Panc1 (cell line): ENCODE data around the gene INIP. TPM values are rescaled to one million over a fixed set of nuclear protein-coding genes. Genes with fewer than 3 reads are reported as not detected.
"Not testable (repeated sequence)": the region's sequence is repeated elsewhere in the genome, so short reads cannot be mapped to it uniquely, and the experiment has no call there.

Experiments
- ATAC-seq: fragments of 200-7000 bp; cut with Tn5 transposase; 2 replicates; pipeline ENCODE4 v1.9.1; 2020; ENCODE audit warnings: mild to moderate bottlenecking, moderate library complexity
- BruUV-seq: library from RNA; stranded (reverse); fragments of 400-500 nt; replicated peaks from 2 replicates; lab custom pipeline; 2021; lab: Mats Ljungman, UMichigan
- CTCF ChIA-PET: fragments of 300-600 bp; sonication (Branson Sonifier 250); formaldehyde crosslinking; loops from one replicate; lab custom pipeline; 2022; ENCODE audit warnings: antibody characterized with exemption; lab: Charles Lee
- POLR2A ChIA-PET: fragments of 300-600 bp; sonication (Branson Sonifier 250); formaldehyde crosslinking; loops from one replicate; lab custom pipeline; 2022; ENCODE audit warnings: antibody characterized with exemption; lab: Charles Lee
- DNase-seq: peaks from one replicate; pipeline ENCODE4 v3.0.0-alpha.2; 2010; ENCODE audit warnings: low read depth, low spot score
- H3K27ac ChIP-seq: 2 replicates; pipeline ENCODE4 v1.5.1; 2011; ENCODE audit warnings: mild to moderate bottlenecking, low read length, inconsistent platforms
- H3K27me3 ChIP-seq: fragments of 200-500 bp; sonication (Bioruptor generic); 2 replicates; pipeline ENCODE4 v1.6.0; 2014; ENCODE audit warnings: low read length, inconsistent platforms; ENCODE audit not compliant: control insufficient read depth, insufficient read depth
- H3K36me3 ChIP-seq: fragments of 200-500 bp; sonication (Bioruptor generic); 2 replicates; pipeline ENCODE4 v1.5.1; 2014; ENCODE audit warnings: inconsistent platforms, mild to moderate bottlenecking, low read length, moderate library complexity; ENCODE audit not compliant: control insufficient read depth, insufficient read depth
- H3K4me1 ChIP-seq: 2 replicates; pipeline ENCODE4 v1.5.1; 2011; ENCODE audit warnings: inconsistent platforms, mild to moderate bottlenecking, low read length, moderate library complexity; ENCODE audit not compliant: control insufficient read depth, insufficient read depth
- H3K4me3 ChIP-seq, 2 experiments: 2 replicates each; pipeline ENCODE4 v1.5.1; 2011 to 2012; ENCODE audit warnings: low read depth in 2 of 2, low read length in 2 of 2, mild to moderate bottlenecking in 2 of 2, inconsistent platforms in 1 of 2, moderate library complexity in 1 of 2
- H3K9me3 ChIP-seq: fragments of 200-500 bp; sonication (Bioruptor generic); 2 replicates; pipeline ENCODE4 v1.5.1; 2014; ENCODE audit warnings: low read depth, mild to moderate bottlenecking, inconsistent platforms, low read length, moderate library complexity; ENCODE audit not compliant: control insufficient read depth, insufficient read depth
- POLR2AphosphoS5 ChIP-seq: IDR thresholded peaks from 2 replicates; pipeline ENCODE4 v1.6.1; 2012; ENCODE audit warnings: mild to moderate bottlenecking, low read depth, low read length, moderate library complexity
- SIN3A ChIP-seq: IDR thresholded peaks from 2 replicates; pipeline ENCODE4 v1.6.1; 2012; ENCODE audit warnings: low read depth, mild to moderate bottlenecking, low read length, moderate library complexity, borderline replicate concordance; ENCODE audit not compliant: insufficient read depth
- TCF7L2 ChIP-seq: IDR thresholded peaks from 2 replicates; pipeline ENCODE4 v1.6.1; 2011; ENCODE audit warnings: mild to moderate bottlenecking, low read depth, low read length, inconsistent platforms
- in situ Hi-C: cut with HindIII; loops from 2 replicates; pipeline ENCODE4 v1.10.0; 2016; ENCODE audit warnings: low sequenced_read_pairs, low pct_unique_long_range_greater_than_20kb
- intact Hi-C: fragments of 100-400 bp; cut with micrococcal nuclease; formaldehyde crosslinking; loops from one replicate; pipeline ENCODE4 v1.10.0; 2022; ENCODE audit not compliant: unreplicated experiment
- total RNA-seq: library from RNA; stranded (reverse); gene quantifications from one replicate; pipeline ENCODE4 v1.2.1, GENCODE V29; 2021; ENCODE audit not compliant: unreplicated experiment
- TF ChIP-seq, protein P1 (sequence below): fragments of 450-650 bp; IDR thresholded peaks from 2 replicates; pipeline ENCODE4 v1.5.1; 2017; ENCODE audit warnings: mild to moderate bottlenecking
- TF ChIP-seq, protein P2 (sequence below), 2 experiments: IDR thresholded peaks; 2 replicates each; pipeline ENCODE4 v1.6.1; 2011 to 2012; ENCODE audit warnings: low read depth in 2 of 2, control low read depth in 1 of 2, low read length in 1 of 2, mild to moderate bottlenecking in 1 of 2, moderate library complexity in 1 of 2; ENCODE audit not compliant: insufficient read depth in 1 of 2

INIP gene
- total RNA-seq, 1 experiment from 2014 or later: 20.0 TPM

DNA sequence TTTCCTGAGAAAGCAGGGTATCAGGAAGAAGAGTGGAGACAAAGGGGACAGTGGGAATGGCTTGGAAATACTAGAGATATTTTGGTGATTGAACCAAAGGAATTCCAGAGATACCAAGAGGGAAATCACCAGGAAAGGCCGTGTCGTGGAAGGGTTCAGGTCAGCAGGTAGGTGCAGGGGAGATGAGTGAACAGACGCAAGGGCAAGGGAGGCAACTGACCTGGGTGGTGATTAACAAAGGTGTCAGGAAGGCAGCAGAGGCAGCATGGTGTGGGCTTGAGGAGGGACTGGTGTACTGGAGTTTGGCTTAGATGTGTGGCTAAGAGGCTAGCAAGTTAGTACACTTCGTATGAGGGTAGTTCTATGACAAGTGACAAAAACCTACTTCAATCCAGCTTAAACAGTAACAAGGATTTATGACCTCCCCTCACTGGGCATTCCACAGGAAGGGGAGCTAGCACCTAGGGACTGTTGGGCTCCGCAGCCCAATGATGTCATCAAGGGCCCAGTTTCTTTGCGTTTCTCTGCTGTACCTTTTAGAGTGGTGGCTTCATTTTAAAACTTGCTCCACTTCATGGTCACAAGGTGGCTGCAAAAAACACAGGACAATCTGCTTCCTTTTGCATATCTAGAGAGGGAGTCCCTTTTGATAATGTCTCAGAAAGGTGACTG is 37.0 kb downstream of the INIP start:
- H3K9me3 ChIP-seq: no peaks in the 10 kb centered on the region
- H3K4me3 ChIP-seq: no peak overlapping the region
- H3K27me3 ChIP-seq: no peaks in the 10 kb centered on the region
- H3K4me1 ChIP-seq: no peaks in the 10 kb centered on the region
- ChIA-PET CTCF (interaction anchor here (0.6 kb wide), 1 partner anchor 222 kb away, joined by 4 read pairs; no protein-coding TSS in a partner anchor), POLR2A (no interaction called here)
- ATAC-seq: no peak
- intact Hi-C loops (no loop called here), in situ Hi-C loops (no loop called here)
- H3K27ac ChIP-seq: no peak overlapping the region
- TF ChIP-seq, protein P1, sequence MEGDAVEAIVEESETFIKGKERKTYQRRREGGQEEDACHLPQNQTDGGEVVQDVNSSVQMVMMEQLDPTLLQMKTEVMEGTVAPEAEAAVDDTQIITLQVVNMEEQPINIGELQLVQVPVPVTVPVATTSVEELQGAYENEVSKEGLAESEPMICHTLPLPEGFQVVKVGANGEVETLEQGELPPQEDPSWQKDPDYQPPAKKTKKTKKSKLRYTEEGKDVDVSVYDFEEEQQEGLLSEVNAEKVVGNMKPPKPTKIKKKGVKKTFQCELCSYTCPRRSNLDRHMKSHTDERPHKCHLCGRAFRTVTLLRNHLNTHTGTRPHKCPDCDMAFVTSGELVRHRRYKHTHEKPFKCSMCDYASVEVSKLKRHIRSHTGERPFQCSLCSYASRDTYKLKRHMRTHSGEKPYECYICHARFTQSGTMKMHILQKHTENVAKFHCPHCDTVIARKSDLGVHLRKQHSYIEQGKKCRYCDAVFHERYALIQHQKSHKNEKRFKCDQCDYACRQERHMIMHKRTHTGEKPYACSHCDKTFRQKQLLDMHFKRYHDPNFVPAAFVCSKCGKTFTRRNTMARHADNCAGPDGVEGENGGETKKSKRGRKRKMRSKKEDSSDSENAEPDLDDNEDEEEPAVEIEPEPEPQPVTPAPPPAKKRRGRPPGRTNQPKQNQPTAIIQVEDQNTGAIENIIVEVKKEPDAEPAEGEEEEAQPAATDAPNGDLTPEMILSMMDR: no peak
- TF ChIP-seq SIN3A (no peak), POLR2AphosphoS5 (no peak), TCF7L2 (no peak)
- TF ChIP-seq, protein P2, sequence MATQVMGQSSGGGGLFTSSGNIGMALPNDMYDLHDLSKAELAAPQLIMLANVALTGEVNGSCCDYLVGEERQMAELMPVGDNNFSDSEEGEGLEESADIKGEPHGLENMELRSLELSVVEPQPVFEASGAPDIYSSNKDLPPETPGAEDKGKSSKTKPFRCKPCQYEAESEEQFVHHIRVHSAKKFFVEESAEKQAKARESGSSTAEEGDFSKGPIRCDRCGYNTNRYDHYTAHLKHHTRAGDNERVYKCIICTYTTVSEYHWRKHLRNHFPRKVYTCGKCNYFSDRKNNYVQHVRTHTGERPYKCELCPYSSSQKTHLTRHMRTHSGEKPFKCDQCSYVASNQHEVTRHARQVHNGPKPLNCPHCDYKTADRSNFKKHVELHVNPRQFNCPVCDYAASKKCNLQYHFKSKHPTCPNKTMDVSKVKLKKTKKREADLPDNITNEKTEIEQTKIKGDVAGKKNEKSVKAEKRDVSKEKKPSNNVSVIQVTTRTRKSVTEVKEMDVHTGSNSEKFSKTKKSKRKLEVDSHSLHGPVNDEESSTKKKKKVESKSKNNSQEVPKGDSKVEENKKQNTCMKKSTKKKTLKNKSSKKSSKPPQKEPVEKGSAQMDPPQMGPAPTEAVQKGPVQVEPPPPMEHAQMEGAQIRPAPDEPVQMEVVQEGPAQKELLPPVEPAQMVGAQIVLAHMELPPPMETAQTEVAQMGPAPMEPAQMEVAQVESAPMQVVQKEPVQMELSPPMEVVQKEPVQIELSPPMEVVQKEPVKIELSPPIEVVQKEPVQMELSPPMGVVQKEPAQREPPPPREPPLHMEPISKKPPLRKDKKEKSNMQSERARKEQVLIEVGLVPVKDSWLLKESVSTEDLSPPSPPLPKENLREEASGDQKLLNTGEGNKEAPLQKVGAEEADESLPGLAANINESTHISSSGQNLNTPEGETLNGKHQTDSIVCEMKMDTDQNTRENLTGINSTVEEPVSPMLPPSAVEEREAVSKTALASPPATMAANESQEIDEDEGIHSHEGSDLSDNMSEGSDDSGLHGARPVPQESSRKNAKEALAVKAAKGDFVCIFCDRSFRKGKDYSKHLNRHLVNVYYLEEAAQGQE (IDR thresholded peaks at IDR 0.05; ENCODE audit: insufficient read depth in 1 of 2, low read depth in 2 of 2, low read length in 1 of 2): no peak
- BruUV-seq: no TSS peak
- DNase-seq: no peak
- H3K36me3 ChIP-seq: no peaks in the 10 kb centered on the region

DNA sequence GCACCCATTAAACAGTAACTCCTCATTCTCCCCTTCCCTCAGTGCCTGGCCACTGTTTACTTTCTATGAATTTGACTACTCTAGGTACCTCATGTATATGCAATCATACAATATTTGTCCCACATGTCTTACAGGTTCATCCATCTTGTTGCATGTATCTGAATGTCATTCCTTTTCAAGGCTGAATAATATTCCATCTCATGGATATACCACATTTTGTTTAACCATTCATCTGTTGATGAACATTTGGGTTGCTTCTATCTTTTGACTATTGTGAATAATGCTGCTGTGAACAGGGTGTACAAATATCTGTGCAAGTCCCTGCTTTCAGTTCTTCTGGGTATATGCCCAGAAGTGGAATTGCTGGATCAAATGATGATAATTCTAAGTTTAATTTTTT is 40.9 kb downstream of the INIP start:
- Histone ChIP-seq H3K4me1 (no peaks in the 10 kb centered on the region), H3K27me3 (no peaks in the 10 kb centered on the region), H3K36me3 (no peaks in the 10 kb centered on the region), H3K27ac (no peak overlapping the region), H3K9me3 (no peaks in the 10 kb centered on the region), H3K4me3 (no peak overlapping the region)
- POLR2A ChIA-PET: no interaction called here
- ATAC-seq: no peak
- intact Hi-C loops (no loop called here), in situ Hi-C loops (no loop called here)
- CTCF ChIA-PET: no interaction called here
- no peak for DNase-seq
- BruUV-seq: no TSS peak
- TF ChIP-seq SIN3A (no peak), POLR2AphosphoS5 (no peak), TCF7L2 (no peak)
- TF ChIP-seq, protein P1: no peak
- TF ChIP-seq, protein P2 (IDR thresholded peaks at IDR 0.05; ENCODE audit: insufficient read depth in 1 of 2, low read depth in 2 of 2, low read length in 1 of 2): no peak

DNA sequence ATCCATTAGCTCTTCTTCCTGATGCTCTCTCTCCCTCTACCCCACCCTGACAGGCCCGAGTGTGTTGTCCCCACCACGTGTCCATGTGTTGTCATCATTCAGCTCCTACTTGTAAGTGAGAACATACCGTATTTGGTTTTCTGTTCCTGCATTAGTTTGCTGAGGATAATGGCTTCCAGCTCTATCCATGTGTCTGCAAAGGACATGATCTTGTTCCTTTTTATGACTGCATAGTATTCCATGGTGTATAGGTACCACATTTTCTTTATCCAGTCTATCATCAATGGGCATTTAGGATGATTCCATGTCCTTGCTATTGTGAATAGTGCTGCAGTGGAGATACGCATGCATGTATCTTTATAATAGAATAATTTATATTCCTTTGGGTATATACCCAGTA is 44.7 kb downstream of the INIP start:
- ChIA-PET POLR2A (interaction anchor here (0.6 to 1.0 kb wide), 3 partner anchors 64 to 1184 kb away, joined by 3 read pairs; no protein-coding TSS in a partner anchor), CTCF (interaction anchor here (0.6 kb wide), 1 partner anchor 45 kb away, joined by 3 read pairs; no protein-coding TSS in a partner anchor)
- ATAC-seq, in situ Hi-C loops, H3K9me3 ChIP-seq, H3K4me1 ChIP-seq, H3K36me3 ChIP-seq, DNase-seq, BruUV-seq, H3K27ac ChIP-seq, H3K27me3 ChIP-seq, H3K4me3 ChIP-seq, intact Hi-C loops: not testable (repeated sequence)
